22Rv1 (cell line): ENCODE results near the gene SMAD6.

Source experiments
- ZFX ChIP-seq: fragments of 450-650 bp; IDR thresholded peaks from 2 replicates; pipeline ENCODE4 v1.6.1; 2017; ENCODE audit warnings: antibody characterized with exemption, borderline replicate concordance
- TF ChIP-seq, protein P1 (sequence below): fragments of 450-650 bp; IDR thresholded peaks from 2 replicates; pipeline ENCODE4 v1.5.1; 2017; ENCODE audit warnings: mild to moderate bottlenecking

DNA sequence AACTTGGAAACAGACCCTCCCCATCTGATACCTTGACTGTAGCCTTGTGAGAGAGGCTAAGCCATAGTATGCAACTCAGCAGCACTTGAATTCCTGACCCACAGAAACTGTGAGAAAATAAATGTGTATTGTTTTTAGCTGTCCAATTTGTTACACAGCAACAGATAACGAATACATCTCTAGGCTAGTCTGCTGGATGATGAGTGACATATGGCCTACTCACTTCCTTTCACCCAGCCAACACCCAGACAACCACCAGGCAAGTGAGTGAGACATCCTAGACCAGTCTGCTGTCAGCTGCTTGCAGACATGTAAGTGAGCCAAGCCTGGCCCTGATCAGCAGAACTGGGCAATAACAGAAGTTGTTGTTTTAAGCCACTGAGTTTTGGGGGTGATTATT is 19.2 kb upstream of the SMAD6 start:
- TF ChIP-seq, protein P1, sequence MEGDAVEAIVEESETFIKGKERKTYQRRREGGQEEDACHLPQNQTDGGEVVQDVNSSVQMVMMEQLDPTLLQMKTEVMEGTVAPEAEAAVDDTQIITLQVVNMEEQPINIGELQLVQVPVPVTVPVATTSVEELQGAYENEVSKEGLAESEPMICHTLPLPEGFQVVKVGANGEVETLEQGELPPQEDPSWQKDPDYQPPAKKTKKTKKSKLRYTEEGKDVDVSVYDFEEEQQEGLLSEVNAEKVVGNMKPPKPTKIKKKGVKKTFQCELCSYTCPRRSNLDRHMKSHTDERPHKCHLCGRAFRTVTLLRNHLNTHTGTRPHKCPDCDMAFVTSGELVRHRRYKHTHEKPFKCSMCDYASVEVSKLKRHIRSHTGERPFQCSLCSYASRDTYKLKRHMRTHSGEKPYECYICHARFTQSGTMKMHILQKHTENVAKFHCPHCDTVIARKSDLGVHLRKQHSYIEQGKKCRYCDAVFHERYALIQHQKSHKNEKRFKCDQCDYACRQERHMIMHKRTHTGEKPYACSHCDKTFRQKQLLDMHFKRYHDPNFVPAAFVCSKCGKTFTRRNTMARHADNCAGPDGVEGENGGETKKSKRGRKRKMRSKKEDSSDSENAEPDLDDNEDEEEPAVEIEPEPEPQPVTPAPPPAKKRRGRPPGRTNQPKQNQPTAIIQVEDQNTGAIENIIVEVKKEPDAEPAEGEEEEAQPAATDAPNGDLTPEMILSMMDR: no peak
- TF ChIP-seq ZFX: no peak
